ENCODE data around the gene CAMTA1. TPM values are rescaled to one million over a fixed set of nuclear protein-coding genes. Genes with fewer than 3 reads are reported as not detected.
"Not testable (repeated sequence)": the region's sequence is repeated elsewhere in the genome, so short reads cannot be mapped to it uniquely, and the experiment has no call there.

CAMTA1 gene
- 10 to 100 TPM; 39.3 to 48.8 TPM for total RNA-seq

- no peaks in the 10 kb centered on the region for H3K27me3 Mint-ChIP-seq
- peaks cover 47% of the 10 kb centered on the region for H3K4me1 Mint-ChIP-seq
- peak within 1 kb of the TSS; percentile 90 for H3K4me3 Mint-ChIP-seq
- peak within 1 kb of the TSS; percentile 99 for H3K27ac Mint-ChIP-seq
- H3K9me3 Mint-ChIP-seq, result no peaks in the 10 kb centered on the region
- no peak for DNase-seq
- CTCF ChIA-PET, result interaction anchor here (1.0 to 1.4 kb wide), 2 partner anchors 16 to 433 kb away, joined by 4 read pairs; no protein-coding TSS in a partner anchor
- POLR2A ChIA-PET, result interaction anchor here (0.6 to 0.7 kb wide), 2 partner anchors 18 to 178 kb away, joined by 3 to 4 read pairs; no protein-coding TSS in a partner anchor
- peaks cover 20% of the 10 kb centered on the region for H3K36me3 Mint-ChIP-seq (ENCODE audit: low read depth)
These were observed at the start of gene CAMTA1 for GRCh38 chr1:6785318-6785727. TSS of gene CAMTA1 (plus strand) at chr1:6785454. CDS start at chr1:6785531, 77 bp downstream.

- H3K27ac Mint-ChIP-seq, result no peak overlapping the region
- peaks cover 8% of the 10 kb centered on the region for H3K27me3 Mint-ChIP-seq
- POLR2A ChIA-PET, result no interaction called here
- H3K4me3 Mint-ChIP-seq, result no peak overlapping the region
- no peaks in the 10 kb centered on the region for H3K36me3 Mint-ChIP-seq (ENCODE audit: low read depth)
- no peaks in the 10 kb centered on the region for H3K9me3 Mint-ChIP-seq
- CTCF ChIA-PET, result no interaction called here
- peaks cover 10% of the 10 kb centered on the region for H3K4me1 Mint-ChIP-seq
- no peak for DNase-seq
These were observed 46.1 kb upstream of the CAMTA1 start for GRCh38 chr1:6738987-6739676.

- H3K36me3 Mint-ChIP-seq (ENCODE audit: low read depth); POLR2A ChIA-PET; H3K27me3 Mint-ChIP-seq; H3K4me3 Mint-ChIP-seq; H3K4me1 Mint-ChIP-seq; H3K9me3 Mint-ChIP-seq; H3K27ac Mint-ChIP-seq; CTCF ChIA-PET: not testable (repeated sequence)
- peak; percentile 31 for DNase-seq
These were observed 42.5 kb upstream of the CAMTA1 start for GRCh38 chr1:6742676-6743188.

- no peaks in the 10 kb centered on the region for H3K36me3 Mint-ChIP-seq (ENCODE audit: low read depth)
- H3K9me3 Mint-ChIP-seq, result no peaks in the 10 kb centered on the region
- peaks cover 9% of the 10 kb centered on the region for H3K4me1 Mint-ChIP-seq
- ChIA-PET POLR2A (no interaction called here), CTCF (interaction anchor here (1.3 kb wide), 1 partner anchor 31 kb away, joined by 3 read pairs; no protein-coding TSS in a partner anchor)
- no peak overlapping the region for H3K27ac Mint-ChIP-seq
- peak; percentile 32 for DNase-seq
- H3K4me3 Mint-ChIP-seq, result no peak overlapping the region
- H3K27me3 Mint-ChIP-seq, result peaks cover 8% of the 10 kb centered on the region
These were observed 41.8 kb upstream of the CAMTA1 start for GRCh38 chr1:6743189-6744101.

GRCh38 chr1:6745073-6745472 lies 40.2 kb upstream of the CAMTA1 start:
- peak; percentile 29 for DNase-seq

GRCh38 chr1:6747674-6748073 lies 37.6 kb upstream of the CAMTA1 start:
- H3K27ac Mint-ChIP-seq, result no peak overlapping the region
- DNase-seq, result no peak
- H3K4me3 Mint-ChIP-seq, result no peak overlapping the region
- POLR2A ChIA-PET, result no interaction called here
- no peaks in the 10 kb centered on the region for H3K9me3 Mint-ChIP-seq
- CTCF ChIA-PET, result no interaction called here
- peaks cover 9% of the 10 kb centered on the region for H3K4me1 Mint-ChIP-seq
- H3K27me3 Mint-ChIP-seq, result peaks cover 22% of the 10 kb centered on the region
- no peaks in the 10 kb centered on the region for H3K36me3 Mint-ChIP-seq (ENCODE audit: low read depth)

More at GRCh38 chr1:6745073-6745472, 40.2 kb upstream of the CAMTA1 start:
- POLR2A ChIA-PET, result no interaction called here
- Mint-ChIP-seq H3K4me1 (peaks cover 9% of the 10 kb centered on the region), H3K27me3 (peaks cover 14% of the 10 kb centered on the region), H3K27ac (no peak overlapping the region), H3K4me3 (no peak overlapping the region), H3K36me3 (ENCODE audit: low read depth) (no peaks in the 10 kb centered on the region), H3K9me3 (no peaks in the 10 kb centered on the region)
- CTCF ChIA-PET, result interaction anchor here (1.0 kb wide), 1 partner anchor 130 kb away, joined by 3 read pairs; no protein-coding TSS in a partner anchor

GRCh38 chr1:6750490-6750889 lies 34.8 kb upstream of the CAMTA1 start:
- ChIA-PET POLR2A (no interaction called here), CTCF (interaction anchor here (0.6 to 0.7 kb wide), 2 partner anchors 13 to 501 kb away, joined by 3 to 4 read pairs; no protein-coding TSS in a partner anchor)
- Mint-ChIP-seq H3K4me1 (no peaks in the 10 kb centered on the region), H3K27me3 (peaks cover 36% of the 10 kb centered on the region), H3K36me3 (ENCODE audit: low read depth) (no peaks in the 10 kb centered on the region), H3K4me3 (no peak overlapping the region), H3K27ac (no peak overlapping the region), H3K9me3 (no peaks in the 10 kb centered on the region)
- DNase-seq, result no peak

- H3K36me3 Mint-ChIP-seq (ENCODE audit: low read depth), result no peaks in the 10 kb centered on the region
- H3K27ac Mint-ChIP-seq, result no peak overlapping the region
- H3K27me3 Mint-ChIP-seq, result peaks cover 33% of the 10 kb centered on the region
- CTCF ChIA-PET, result no interaction called here
- DNase-seq, result no peak
- no peak overlapping the region for H3K4me3 Mint-ChIP-seq
- no peaks in the 10 kb centered on the region for H3K9me3 Mint-ChIP-seq
- H3K4me1 Mint-ChIP-seq, result no peaks in the 10 kb centered on the region
- POLR2A ChIA-PET, result no interaction called here
These were observed 31.7 kb upstream of the CAMTA1 start for GRCh38 chr1:6753320-6754140.

GRCh38 chr1:6756457-6756856 lies 28.8 kb upstream of the CAMTA1 start:
- no peaks in the 10 kb centered on the region for H3K36me3 Mint-ChIP-seq (ENCODE audit: low read depth)
- no peaks in the 10 kb centered on the region for H3K9me3 Mint-ChIP-seq
- H3K27me3 Mint-ChIP-seq, result peaks cover 26% of the 10 kb centered on the region
- H3K4me1 Mint-ChIP-seq, result no peaks in the 10 kb centered on the region
- H3K27ac Mint-ChIP-seq, result no peak overlapping the region
- DNase-seq, result no peak
- ChIA-PET POLR2A (no interaction called here), CTCF (interaction anchor here (0.9 kb wide), 1 partner anchor 10 kb away, joined by 3 read pairs; no protein-coding TSS in a partner anchor)
- H3K4me3 Mint-ChIP-seq, result no peak overlapping the region

- POLR2A ChIA-PET, result no interaction called here
- H3K4me1 Mint-ChIP-seq, result no peaks in the 10 kb centered on the region
- H3K27me3 Mint-ChIP-seq, result peaks cover 20% of the 10 kb centered on the region
- H3K27ac Mint-ChIP-seq, result no peak overlapping the region
- CTCF ChIA-PET, result interaction anchor here (0.6 kb wide), 1 partner anchor 611 kb away, joined by 3 read pairs; no protein-coding TSS in a partner anchor
- H3K9me3 Mint-ChIP-seq, result no peaks in the 10 kb centered on the region
- DNase-seq, result no peak
- no peaks in the 10 kb centered on the region for H3K36me3 Mint-ChIP-seq (ENCODE audit: low read depth)
- H3K4me3 Mint-ChIP-seq, result no peak overlapping the region
These were observed 27.4 kb upstream of the CAMTA1 start for GRCh38 chr1:6757719-6758435.

- no peaks in the 10 kb centered on the region for H3K36me3 Mint-ChIP-seq (ENCODE audit: low read depth)
- CTCF ChIA-PET, result no interaction called here
- no peaks in the 10 kb centered on the region for H3K9me3 Mint-ChIP-seq
- H3K27me3 Mint-ChIP-seq, result peaks cover 6% of the 10 kb centered on the region
- H3K27ac Mint-ChIP-seq, result no peak overlapping the region
- no peaks in the 10 kb centered on the region for H3K4me1 Mint-ChIP-seq
- POLR2A ChIA-PET, result no interaction called here
- DNase-seq, result no peak
- no peak overlapping the region for H3K4me3 Mint-ChIP-seq
These were observed 24.0 kb upstream of the CAMTA1 start for GRCh38 chr1:6761196-6761737.

- no peak overlapping the region for H3K27ac Mint-ChIP-seq
- H3K27me3 Mint-ChIP-seq, result no peaks in the 10 kb centered on the region
- no peak overlapping the region for H3K4me3 Mint-ChIP-seq
- DNase-seq, result no peak
- POLR2A ChIA-PET, result no interaction called here
- H3K9me3 Mint-ChIP-seq, result no peaks in the 10 kb centered on the region
- no peaks in the 10 kb centered on the region for H3K36me3 Mint-ChIP-seq (ENCODE audit: low read depth)
- CTCF ChIA-PET, result interaction anchor here (0.6 to 0.7 kb wide), 3 partner anchors 44 to 820 kb away, joined by 3 read pairs; no protein-coding TSS in a partner anchor
- no peaks in the 10 kb centered on the region for H3K4me1 Mint-ChIP-seq
These were observed 23.2 kb upstream of the CAMTA1 start for GRCh38 chr1:6762060-6762459.
